ENCODE results near the gene PTPN21. TPM values are rescaled to one million over a fixed set of nuclear protein-coding genes. Genes with fewer than 3 reads are reported as not detected.

The PTPN21 gene
- total RNA-seq, 4 donors from 2014 or later = 27.8 to 38.5 (median 28.9) TPM

- Histone ChIP-seq H3K4me3 (peak overlapping the region in 2 of 4 donors; percentile 12 to 39), H3K27me3 (no peaks in the 10 kb centered on the region), H3K36me3 (no peaks in the 10 kb centered on the region), H3K4me1 (peaks cover 0 to 44% (median 25%) of the 10 kb centered on the region in 4 donors), H3K27ac (peak overlapping the region; percentile 59 to 76 (median 74)), H3K9me3 (no peaks in the 10 kb centered on the region)
- in situ Hi-C loops (cut with MboI; ENCODE audit: low pct_ligation_motif_present in 1 of 4, low pct_unique_long_range_greater_than_20kb in 1 of 4, low sequenced_read_pairs in 3 of 4) (no loop called here), intact Hi-C loops (cut with DNase I; ENCODE audit: low total_unique reads) (no loop called here)
- TF ChIP-seq EP300 (IDR thresholded peaks at IDR 0.05; ENCODE audit: low read depth) (no peak), POLR2A (IDR thresholded peaks at IDR 0.05) (no peak), POLR2AphosphoS5 (IDR thresholded peaks at IDR 0.05) (peak in 1 of 3 donors; percentile 11), CTCF (IDR thresholded peaks at IDR 0.05) (no peak)
- DNase-seq = peak; percentile 19
- WGBS, 2 donors (ENCODE audit: low coverage in 1 of 2) = 48 to 57% methylated on average over 6 to 7 of the region's 7 CpGs
Measured at GRCh38 chr14:88516861-88517357, 37.9 kb downstream of the PTPN21 start.

GRCh38 chr14:88515499-88516221 is 39.1 kb downstream of the PTPN21 start:
- no peak for DNase-seq

DNA sequence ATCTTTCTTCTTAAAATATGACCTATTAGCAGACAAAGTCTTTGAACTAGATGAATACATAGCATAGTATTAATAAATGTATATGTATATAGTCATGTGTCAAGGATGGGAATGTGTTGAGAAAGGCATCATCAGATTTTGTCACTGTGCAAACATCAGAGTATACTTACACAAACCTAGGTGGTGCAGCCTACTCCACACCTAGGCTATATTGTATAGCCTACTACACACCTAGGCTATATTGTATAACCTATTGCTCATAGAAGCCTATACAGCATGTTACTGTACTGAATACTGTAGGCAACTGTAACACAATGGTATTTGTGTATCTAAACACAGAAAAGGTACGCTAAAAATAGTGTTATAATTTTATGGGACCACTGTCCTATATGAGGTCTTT is 47.6 kb downstream of the PTPN21 start:
- Histone ChIP-seq H3K4me3 (no peak overlapping the region), H3K36me3 (no peaks in the 10 kb centered on the region), H3K27me3 (no peaks in the 10 kb centered on the region), H3K9me3 (no peaks in the 10 kb centered on the region), H3K27ac (peak overlapping the region in 1 of 4 donors; percentile 6), H3K4me1 (peaks cover 0 to 14% (median 2%) of the 10 kb centered on the region in 4 donors)
- intact Hi-C loops (cut with DNase I; ENCODE audit: low total_unique reads) = no loop called here
- no peak for TF ChIP-seq POLR2A (IDR thresholded peaks at IDR 0.05)
- no peak for TF ChIP-seq POLR2AphosphoS5 (IDR thresholded peaks at IDR 0.05)
- TF ChIP-seq CTCF (IDR thresholded peaks at IDR 0.05) = no peak
- no peak for TF ChIP-seq EP300 (IDR thresholded peaks at IDR 0.05; ENCODE audit: low read depth)
- WGBS, 2 donors (ENCODE audit: low coverage in 1 of 2) = 78 to 94% methylated on average over 1 of the region's 1 CpG
- no peak for DNase-seq
- in situ Hi-C loops (cut with MboI; ENCODE audit: low pct_ligation_motif_present in 1 of 4, low pct_unique_long_range_greater_than_20kb in 1 of 4, low sequenced_read_pairs in 3 of 4) = no loop called here

More at GRCh38 chr14:88515499-88516221, 39.1 kb downstream of the PTPN21 start:
- Histone ChIP-seq H3K27ac (peak overlapping the region in 3 of 4 donors; percentile 59 to 75 (median 73)), H3K4me3 (no peak overlapping the region), H3K9me3 (no peaks in the 10 kb centered on the region), H3K4me1 (peaks cover 0 to 41% (median 24%) of the 10 kb centered on the region in 4 donors), H3K27me3 (no peaks in the 10 kb centered on the region), H3K36me3 (no peaks in the 10 kb centered on the region)
- 43 to 68% methylated on average over 1 of the region's 1 CpG for WGBS, 2 donors (ENCODE audit: low coverage in 1 of 2)
- TF ChIP-seq POLR2AphosphoS5 (IDR thresholded peaks at IDR 0.05) = no peak
- TF ChIP-seq CTCF (IDR thresholded peaks at IDR 0.05) = no peak
- no peak for TF ChIP-seq POLR2A (IDR thresholded peaks at IDR 0.05)
- no peak for TF ChIP-seq EP300 (IDR thresholded peaks at IDR 0.05; ENCODE audit: low read depth)
- intact Hi-C loops (cut with DNase I; ENCODE audit: low total_unique reads) = no loop called here
- in situ Hi-C loops (cut with MboI; ENCODE audit: low pct_ligation_motif_present in 1 of 4, low pct_unique_long_range_greater_than_20kb in 1 of 4, low sequenced_read_pairs in 3 of 4) = no loop called here

DNA sequence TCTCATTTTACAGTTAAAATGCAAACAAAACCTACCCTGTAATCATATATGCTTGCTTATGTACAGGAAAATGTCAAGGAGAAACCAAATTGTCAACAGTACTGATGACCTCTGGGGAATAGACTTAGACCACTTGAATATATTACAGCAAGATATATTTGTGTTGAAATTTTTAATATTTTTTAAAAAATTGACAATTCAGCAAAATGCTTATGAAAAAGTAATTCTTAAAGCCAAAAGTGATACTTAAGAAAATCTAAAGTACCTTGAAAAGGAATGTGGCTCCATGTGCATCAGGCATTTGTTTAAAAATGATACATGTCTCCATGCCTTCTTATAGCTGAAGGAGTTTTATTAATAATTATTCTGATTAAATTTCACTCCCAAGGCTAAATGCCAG is 49.2 kb downstream of the PTPN21 start:
- no peaks in the 10 kb centered on the region for H3K9me3 ChIP-seq
- no peak overlapping the region for H3K4me3 ChIP-seq
- in situ Hi-C loops (cut with MboI; ENCODE audit: low pct_ligation_motif_present in 1 of 4, low pct_unique_long_range_greater_than_20kb in 1 of 4, low sequenced_read_pairs in 3 of 4) = no loop called here
- no peak overlapping the region for H3K27ac ChIP-seq
- no peaks in the 10 kb centered on the region for H3K27me3 ChIP-seq
- H3K4me1 ChIP-seq = peaks cover 0 to 14% (median 2%) of the 10 kb centered on the region in 4 donors
- DNase-seq = no peak
- intact Hi-C loops (cut with DNase I; ENCODE audit: low total_unique reads) = no loop called here
- TF ChIP-seq POLR2AphosphoS5 (IDR thresholded peaks at IDR 0.05) (no peak), EP300 (IDR thresholded peaks at IDR 0.05; ENCODE audit: low read depth) (no peak), CTCF (IDR thresholded peaks at IDR 0.05) (no peak), POLR2A (IDR thresholded peaks at IDR 0.05) (no peak)
- peaks cover 0 to 14% (median 4%) of the 10 kb centered on the region in 4 donors for H3K36me3 ChIP-seq
